Neural crest cell (in vitro differentiated cells): ENCODE data around the gene YWHAB. TPM values are rescaled to one million over a fixed set of nuclear protein-coding genes. Genes with fewer than 3 reads are reported as not detected.

ENCODE experiments used
- DNase-seq: peaks from one replicate; pipeline ENCODE4 v3.0.0; 2021; ENCODE audit warnings: low read depth, mixed read lengths, low spot score
- H3K27ac Mint-ChIP-seq: one replicate; pipeline ENCODE4 v1.8.0; 2021; ENCODE audit warnings: mild to moderate bottlenecking, mixed read lengths; ENCODE audit not compliant: unreplicated experiment
- H3K27me3 Mint-ChIP-seq: 2 replicates; pipeline ENCODE4 v1.8.0; 2021; ENCODE audit warnings: low read depth, mild to moderate bottlenecking, mixed read lengths
- H3K36me3 Mint-ChIP-seq: 2 replicates; pipeline ENCODE4 v1.8.0; 2021; ENCODE audit warnings: low read depth, mild to moderate bottlenecking, mixed read lengths
- H3K4me1 Mint-ChIP-seq: 2 replicates; pipeline ENCODE4 v1.8.0; 2021; ENCODE audit warnings: mixed read lengths
- H3K4me3 Mint-ChIP-seq: one replicate; pipeline ENCODE4 v1.8.0; 2021; ENCODE audit warnings: mild to moderate bottlenecking, mixed read lengths
- H3K9me3 Mint-ChIP-seq: 2 replicates; pipeline ENCODE4 v1.8.0; 2021; ENCODE audit warnings: mixed read lengths
- long read RNA-seq: library from polyadenylated mRNA; unstranded; transcript quantifications from one replicate; pipeline ENCODE4 v2.0.0, GENCODE V29; 2020
- total RNA-seq: library from RNA; stranded (reverse); gene quantifications from 2 replicates; pipeline ENCODE4 v1.2.1, GENCODE V29; 2021
- TF ChIP-seq, protein P1 (sequence below): fragments of 200-600 bp; sonication (generic); conservative IDR thresholded peaks from 2 replicates; pipeline ENCODE4 v1.5.0; 2021; ENCODE audit warnings: antibody characterized with exemption, mild to moderate bottlenecking

Gene YWHAB
- total RNA-seq = 168 and 172 TPM in 2 replicates
- long read RNA-seq, transcript YWHAB-201 (6 exons, 3,049 nt) = major isoform, 125 of 171 reads
- long read RNA-seq, transcript YWHAB-202 (7 exons, 3,109 nt) = minor isoform, 17 of 171 reads
- long read RNA-seq, partial matches to known transcripts = 19 of 171 reads
- long read RNA-seq, other reads (novel, unspliced or antisense) = 10 of 171 reads

- TF ChIP-seq, protein P1, sequence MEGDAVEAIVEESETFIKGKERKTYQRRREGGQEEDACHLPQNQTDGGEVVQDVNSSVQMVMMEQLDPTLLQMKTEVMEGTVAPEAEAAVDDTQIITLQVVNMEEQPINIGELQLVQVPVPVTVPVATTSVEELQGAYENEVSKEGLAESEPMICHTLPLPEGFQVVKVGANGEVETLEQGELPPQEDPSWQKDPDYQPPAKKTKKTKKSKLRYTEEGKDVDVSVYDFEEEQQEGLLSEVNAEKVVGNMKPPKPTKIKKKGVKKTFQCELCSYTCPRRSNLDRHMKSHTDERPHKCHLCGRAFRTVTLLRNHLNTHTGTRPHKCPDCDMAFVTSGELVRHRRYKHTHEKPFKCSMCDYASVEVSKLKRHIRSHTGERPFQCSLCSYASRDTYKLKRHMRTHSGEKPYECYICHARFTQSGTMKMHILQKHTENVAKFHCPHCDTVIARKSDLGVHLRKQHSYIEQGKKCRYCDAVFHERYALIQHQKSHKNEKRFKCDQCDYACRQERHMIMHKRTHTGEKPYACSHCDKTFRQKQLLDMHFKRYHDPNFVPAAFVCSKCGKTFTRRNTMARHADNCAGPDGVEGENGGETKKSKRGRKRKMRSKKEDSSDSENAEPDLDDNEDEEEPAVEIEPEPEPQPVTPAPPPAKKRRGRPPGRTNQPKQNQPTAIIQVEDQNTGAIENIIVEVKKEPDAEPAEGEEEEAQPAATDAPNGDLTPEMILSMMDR = peak; percentile 38
- no peaks in the 10 kb centered on the region for H3K9me3 Mint-ChIP-seq
- peak within 1 kb of the TSS; percentile 96 for H3K27ac Mint-ChIP-seq
- peak; percentile 97 for DNase-seq
- peaks cover 46% of the 10 kb centered on the region for H3K4me1 Mint-ChIP-seq
- no peaks in the 10 kb centered on the region for H3K36me3 Mint-ChIP-seq
- peak within 1 kb of the TSS; percentile 98 for H3K4me3 Mint-ChIP-seq
- no peaks in the 10 kb centered on the region for H3K27me3 Mint-ChIP-seq
Observed at GRCh38 chr20:44885392-44886265, at the start of gene YWHAB. Gene YWHAB (plus strand): TSS chr20:44885705. CDS start chr20:44901534, 15,829 bp downstream.

DNA sequence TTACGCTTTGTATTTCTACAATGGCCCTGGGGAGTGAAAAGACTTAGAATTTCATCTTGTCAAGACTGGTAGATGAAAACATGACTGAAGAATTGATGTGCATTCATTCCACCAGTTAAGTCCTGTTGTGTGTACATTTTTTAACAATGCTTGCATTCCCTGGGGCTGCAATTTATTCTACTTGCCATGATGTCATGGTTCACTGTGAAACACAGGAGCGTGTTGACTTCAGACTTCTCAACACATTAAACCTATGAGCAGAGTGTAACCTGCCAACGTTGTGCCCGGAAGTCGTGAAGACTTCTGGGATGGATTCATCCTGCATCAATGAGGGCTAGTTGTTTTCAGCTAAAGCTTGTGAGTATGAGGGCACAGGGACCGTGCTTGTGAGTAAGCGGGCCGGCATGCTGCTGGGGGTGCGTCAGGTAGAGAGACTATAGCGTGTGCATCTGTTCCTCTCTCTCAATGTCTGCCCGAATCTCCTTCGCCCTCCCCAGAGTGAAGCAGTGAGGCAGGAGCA is 48.8 kb upstream of the YWHAB start:
- Mint-ChIP-seq H3K27ac (no peak overlapping the region), H3K9me3 (no peaks in the 10 kb centered on the region), H3K36me3 (no peaks in the 10 kb centered on the region), H3K27me3 (peaks cover 11% of the 10 kb centered on the region), H3K4me1 (peaks cover 7% of the 10 kb centered on the region), H3K4me3 (no peak overlapping the region)
- TF ChIP-seq, protein P1 = no peak
- DNase-seq = no peak

- H3K36me3 Mint-ChIP-seq = no peaks in the 10 kb centered on the region
- no peak for DNase-seq
- peaks cover under 1% of the 10 kb centered on the region for H3K4me1 Mint-ChIP-seq
- H3K27ac Mint-ChIP-seq = no peak overlapping the region
- peaks cover 16% of the 10 kb centered on the region for H3K27me3 Mint-ChIP-seq
- no peak overlapping the region for H3K4me3 Mint-ChIP-seq
- no peaks in the 10 kb centered on the region for H3K9me3 Mint-ChIP-seq
- TF ChIP-seq, protein P1 = no peak
Observed at GRCh38 chr20:44837946-44838345, 47.6 kb upstream of the YWHAB start.

GRCh38 chr20:44838521-44838920 is 47.0 kb upstream of the YWHAB start:
- no peak overlapping the region for H3K27ac Mint-ChIP-seq
- H3K36me3 Mint-ChIP-seq = no peaks in the 10 kb centered on the region
- H3K27me3 Mint-ChIP-seq = peaks cover 19% of the 10 kb centered on the region
- no peak for DNase-seq
- H3K9me3 Mint-ChIP-seq = no peaks in the 10 kb centered on the region
- H3K4me1 Mint-ChIP-seq = no peaks in the 10 kb centered on the region
- no peak overlapping the region for H3K4me3 Mint-ChIP-seq
- TF ChIP-seq, protein P1 = no peak

DNA sequence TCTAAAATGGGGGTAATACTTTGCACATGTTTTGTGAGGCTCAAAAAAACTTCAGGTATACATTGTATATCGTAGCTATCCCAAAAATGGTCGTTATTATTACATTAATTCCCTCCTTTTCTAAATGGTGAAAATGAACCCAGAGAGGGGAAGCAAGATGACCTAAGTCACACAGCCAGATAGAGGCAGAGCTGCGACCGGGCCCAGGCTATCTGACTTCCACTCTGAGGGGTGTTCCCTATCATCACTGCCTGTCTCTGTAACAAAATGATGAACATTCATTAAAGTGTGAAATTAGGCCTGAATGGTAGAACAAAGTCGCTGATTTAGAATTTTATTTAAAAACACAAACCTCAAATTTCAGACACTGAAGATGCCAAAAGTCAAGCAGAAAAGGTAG is 46.0 kb upstream of the YWHAB start:
- Mint-ChIP-seq H3K9me3 (no peaks in the 10 kb centered on the region), H3K36me3 (no peaks in the 10 kb centered on the region), H3K4me1 (no peaks in the 10 kb centered on the region), H3K4me3 (no peak overlapping the region), H3K27me3 (peaks cover 19% of the 10 kb centered on the region), H3K27ac (no peak overlapping the region)
- no peak for DNase-seq
- TF ChIP-seq, protein P1 = no peak
